Natural killer cell (primary cell): ENCODE results near the gene BCAS3. TPM values are rescaled to one million over a fixed set of nuclear protein-coding genes. Genes with fewer than 3 reads are reported as not detected.

Source experiments
- ATAC-seq, 3 donors: fragments of 150-1000 bp in 2 of 3; fragments of 200-7000 bp in 1 of 3; cut with Tn5 transposase; 1 replicate in 1 of 3; 2 replicates in 2 of 3; pipeline ENCODE4 v1.10.0; 2021; ENCODE audit warnings: mild to moderate bottlenecking in 2 of 3, moderate library complexity in 2 of 3
- DNase-seq, 2 donors: peaks; one replicate each; pipeline versions ENCODE4 v3.0.0 to v3.0.0-alpha.2; 2013 to 2021; ENCODE audit warnings: mixed read lengths in 1 of 2
- H3K27ac ChIP-seq: one replicate; pipeline ENCODE4 v1.5.1; 2013; ENCODE audit warnings: mild to moderate bottlenecking, low read length
- H3K27me3 ChIP-seq: one replicate; pipeline ENCODE4 v1.6.1; 2013; ENCODE audit warnings: low read length; ENCODE audit not compliant: control insufficient read depth, insufficient read depth
- H3K36me3 ChIP-seq: one replicate; pipeline ENCODE4 v1.6.1; 2013; ENCODE audit warnings: low read length; ENCODE audit not compliant: control insufficient read depth, insufficient read depth
- H3K4me1 ChIP-seq: one replicate; pipeline ENCODE4 v1.6.1; 2013; ENCODE audit warnings: low read length; ENCODE audit not compliant: control insufficient read depth, insufficient read depth
- H3K4me3 ChIP-seq: one replicate; pipeline ENCODE4 v1.5.1; 2013; ENCODE audit warnings: low read length
- H3K9me3 ChIP-seq: one replicate; pipeline ENCODE4 v1.6.1; 2013; ENCODE audit warnings: low read length; ENCODE audit not compliant: control insufficient read depth, insufficient read depth
- H3K27ac Mint-ChIP-seq, 2 donors: one replicate each; pipeline ENCODE4 v1.8.0; 2022; ENCODE audit warnings: mild to moderate bottlenecking in 2 of 2, mixed read lengths in 2 of 2, moderate library complexity in 1 of 2
- H3K27me3 Mint-ChIP-seq, 2 donors: one replicate each; pipeline ENCODE4 v1.8.0; 2022; ENCODE audit warnings: low read depth in 2 of 2, mixed read lengths in 2 of 2
- H3K36me3 Mint-ChIP-seq: one replicate; pipeline ENCODE4 v1.8.0; 2022; ENCODE audit warnings: mixed read lengths
- H3K4me1 Mint-ChIP-seq, 2 donors: one replicate each; pipeline ENCODE4 v1.8.0; 2022; ENCODE audit warnings: mixed read lengths in 2 of 2
- H3K4me3 Mint-ChIP-seq: one replicate; pipeline ENCODE4 v1.8.0; 2022; ENCODE audit warnings: mild to moderate bottlenecking, moderate library complexity, mixed read lengths
- H3K9me3 Mint-ChIP-seq, 2 donors: one replicate each; pipeline ENCODE4 v1.8.0; 2022; ENCODE audit warnings: mixed read lengths in 2 of 2
- CTCF ChIP-seq: fragments of 200-600 bp; IDR thresholded peaks from one replicate; pipeline ENCODE4 v1.8.0; 2022; ENCODE audit warnings: antibody characterized with exemption
- WGBS: methylation state at CpG from one replicate; pipeline ENCODE4 v1.1.7; 2013; ENCODE audit warnings: missing lambda C conversion rate; ENCODE audit not compliant: insufficient coverage; 5-methylcytosine and 5-hydroxymethylcytosine counted together
- intact Hi-C: fragments of 100-400 bp; cut with micrococcal nuclease; formaldehyde crosslinking; loops from one replicate; pipeline ENCODE4 v1.14.2; 2022
- total RNA-seq, 4 donors: library from RNA; stranded (reverse); fragments of 120-200 nt in 1 of 4; gene quantifications; one replicate each; pipeline versions ENCODE4 v1.2.3 to v1.2.4, GENCODE V29; 2013 to 2022

Gene BCAS3
- total RNA-seq, 3 donors from 2014 or later (not counting 1 experiment from before 2014, with no cell fraction given) = 60.5 to 87.8 (median 72.0) TPM

GRCh38 chr17:61267847-61268246 is 590.2 kb downstream of the BCAS3 start:
- H3K27ac Mint-ChIP-seq = no peak overlapping the region

GRCh38 chr17:61275395-61275794 is 597.7 kb downstream of the BCAS3 start:
- Mint-ChIP-seq H3K27me3 (no peaks in the 10 kb centered on the region), H3K4me1 (peaks cover 16 to 18% of the 10 kb centered on the region in 2 donors), H3K9me3 (no peaks in the 10 kb centered on the region), H3K27ac (no peak overlapping the region), H3K36me3 (no peaks in the 10 kb centered on the region), H3K4me3 (no peak overlapping the region)
- H3K4me1 ChIP-seq = peaks cover 6% of the 10 kb centered on the region
- no peaks in the 10 kb centered on the region for H3K9me3 ChIP-seq
- no peak for DNase-seq
- no peak overlapping the region for H3K4me3 ChIP-seq
- no peaks in the 10 kb centered on the region for H3K36me3 ChIP-seq
- no peak for ATAC-seq
- no peak for TF ChIP-seq CTCF
- intact Hi-C loops = no loop called here
- no peaks in the 10 kb centered on the region for H3K27me3 ChIP-seq
- 97% methylated on average over 5 of the region's 5 CpGs for WGBS
- no peak overlapping the region for H3K27ac ChIP-seq

More at GRCh38 chr17:61267847-61268246, 590.2 kb downstream of the BCAS3 start:
- Histone ChIP-seq H3K27ac (no peak overlapping the region), H3K9me3 (no peaks in the 10 kb centered on the region), H3K36me3 (no peaks in the 10 kb centered on the region), H3K4me3 (no peak overlapping the region), H3K27me3 (no peaks in the 10 kb centered on the region), H3K4me1 (no peaks in the 10 kb centered on the region)
- H3K4me1 Mint-ChIP-seq = no peaks in the 10 kb centered on the region
- intact Hi-C loops = no loop called here
- TF ChIP-seq CTCF = no peak
- no peak for ATAC-seq
- no peaks in the 10 kb centered on the region for H3K27me3 Mint-ChIP-seq
- no peak for DNase-seq
- H3K4me3 Mint-ChIP-seq = no peak overlapping the region
- 76% methylated on average over 4 of the region's 5 CpGs for WGBS
- H3K36me3 Mint-ChIP-seq = no peaks in the 10 kb centered on the region
- H3K9me3 Mint-ChIP-seq = no peaks in the 10 kb centered on the region

- WGBS = 92% methylated on average over 2 of the region's 2 CpGs
- H3K9me3 ChIP-seq = no peaks in the 10 kb centered on the region
- Mint-ChIP-seq H3K27me3 (no peaks in the 10 kb centered on the region), H3K4me1 (peaks cover 16 to 20% of the 10 kb centered on the region in 2 donors), H3K4me3 (no peak overlapping the region), H3K9me3 (no peaks in the 10 kb centered on the region), H3K36me3 (no peaks in the 10 kb centered on the region), H3K27ac (no peak overlapping the region)
- H3K4me1 ChIP-seq = peaks cover 6% of the 10 kb centered on the region
- intact Hi-C loops = no loop called here
- ATAC-seq = no peak
- H3K27ac ChIP-seq = no peak overlapping the region
- H3K27me3 ChIP-seq = no peaks in the 10 kb centered on the region
- no peaks in the 10 kb centered on the region for H3K36me3 ChIP-seq
- TF ChIP-seq CTCF = no peak
- no peak for DNase-seq
- H3K4me3 ChIP-seq = no peak overlapping the region
Measured at GRCh38 chr17:61276806-61277205, 599.2 kb downstream of the BCAS3 start.

- H3K4me3 ChIP-seq = no peak overlapping the region
- H3K27me3 ChIP-seq = no peaks in the 10 kb centered on the region
- Mint-ChIP-seq H3K9me3 (no peaks in the 10 kb centered on the region), H3K27me3 (no peaks in the 10 kb centered on the region), H3K4me1 (peaks cover 29 to 32% of the 10 kb centered on the region in 2 donors), H3K4me3 (no peak overlapping the region), H3K27ac (peak overlapping the region in 1 of 2 donors; percentile 51), H3K36me3 (no peaks in the 10 kb centered on the region)
- peaks cover 6% of the 10 kb centered on the region for H3K4me1 ChIP-seq
- ATAC-seq = no peak
- no peak for TF ChIP-seq CTCF
- H3K9me3 ChIP-seq = no peaks in the 10 kb centered on the region
- H3K36me3 ChIP-seq = no peaks in the 10 kb centered on the region
- WGBS = 50% methylated on average over 1 of the region's 1 CpG
- no peak overlapping the region for H3K27ac ChIP-seq
- no peak for DNase-seq
- intact Hi-C loops = no loop called here
Measured at GRCh38 chr17:61279476-61280145, 602.0 kb downstream of the BCAS3 start.
